Esophagus squamous epithelium (tissue), 4 donors: ENCODE data around the gene TNFAIP3.

ENCODE experiments used
- POLR2A ChIP-seq, 4 donors: fragments of 450-650 bp; IDR thresholded peaks; one replicate each; pipeline ENCODE4 v1.6.1; 2017; ENCODE audit warnings: antibody characterized with exemption in 4 of 4, mild to moderate bottlenecking in 4 of 4, moderate library complexity in 3 of 4
- TF ChIP-seq, protein P1 (sequence below), 6 experiments: fragments of 450-650 bp in 4 of 6; fragments of 200-600 bp in 2 of 6; sonication (generic) in 2 of 6; IDR thresholded peaks; one replicate each; pipeline ENCODE4 v1.5.1; 2016 to 2019; ENCODE audit warnings: antibody characterized with exemption in 6 of 6, mild to moderate bottlenecking in 4 of 6, moderate library complexity in 4 of 6

DNA sequence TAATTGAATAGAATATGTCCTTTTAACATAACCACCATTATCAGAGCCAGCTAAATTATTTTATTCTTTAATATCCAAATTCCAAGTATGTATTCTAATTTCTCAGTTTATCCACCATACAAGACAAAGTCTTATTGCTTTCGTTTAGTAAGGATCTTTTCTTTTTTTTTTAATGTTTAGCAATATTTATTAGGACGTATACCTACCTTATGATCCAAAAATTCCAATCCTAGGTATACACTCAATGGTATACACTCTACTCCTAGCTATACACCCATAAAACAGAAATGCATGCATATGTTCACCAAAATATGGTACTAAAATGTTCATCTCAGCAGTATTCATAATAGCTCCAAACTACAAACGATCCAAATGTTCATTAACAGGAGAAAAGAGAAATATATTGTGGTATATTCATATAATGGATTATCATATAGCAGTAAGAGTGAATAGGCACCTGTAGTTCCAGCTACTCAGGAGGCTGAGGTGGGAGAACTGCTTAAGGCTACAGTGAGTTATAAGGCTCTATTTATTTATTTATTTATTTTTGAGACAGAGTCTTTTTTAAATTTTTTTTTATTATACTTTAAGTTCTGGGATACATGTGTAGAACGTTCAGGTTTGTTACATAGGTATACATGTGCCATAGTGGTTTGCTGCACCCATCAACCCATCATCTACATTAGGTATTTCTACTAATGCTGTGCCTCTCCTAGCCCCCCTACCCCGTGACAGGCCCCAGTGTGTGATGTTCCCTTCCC is 17.3 kb downstream of the TNFAIP3 start:
- TF ChIP-seq, protein P1, sequence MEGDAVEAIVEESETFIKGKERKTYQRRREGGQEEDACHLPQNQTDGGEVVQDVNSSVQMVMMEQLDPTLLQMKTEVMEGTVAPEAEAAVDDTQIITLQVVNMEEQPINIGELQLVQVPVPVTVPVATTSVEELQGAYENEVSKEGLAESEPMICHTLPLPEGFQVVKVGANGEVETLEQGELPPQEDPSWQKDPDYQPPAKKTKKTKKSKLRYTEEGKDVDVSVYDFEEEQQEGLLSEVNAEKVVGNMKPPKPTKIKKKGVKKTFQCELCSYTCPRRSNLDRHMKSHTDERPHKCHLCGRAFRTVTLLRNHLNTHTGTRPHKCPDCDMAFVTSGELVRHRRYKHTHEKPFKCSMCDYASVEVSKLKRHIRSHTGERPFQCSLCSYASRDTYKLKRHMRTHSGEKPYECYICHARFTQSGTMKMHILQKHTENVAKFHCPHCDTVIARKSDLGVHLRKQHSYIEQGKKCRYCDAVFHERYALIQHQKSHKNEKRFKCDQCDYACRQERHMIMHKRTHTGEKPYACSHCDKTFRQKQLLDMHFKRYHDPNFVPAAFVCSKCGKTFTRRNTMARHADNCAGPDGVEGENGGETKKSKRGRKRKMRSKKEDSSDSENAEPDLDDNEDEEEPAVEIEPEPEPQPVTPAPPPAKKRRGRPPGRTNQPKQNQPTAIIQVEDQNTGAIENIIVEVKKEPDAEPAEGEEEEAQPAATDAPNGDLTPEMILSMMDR (IDR thresholded peaks at IDR 0.05): no peak
- no peak for TF ChIP-seq POLR2A (IDR thresholded peaks at IDR 0.05)
